Measurements from ENCODE around the gene SF3A1.
A peak's percentile ranks its signal among the peaks of the same experiment; 100 is the strongest.

SF3A1 gene

DNA sequence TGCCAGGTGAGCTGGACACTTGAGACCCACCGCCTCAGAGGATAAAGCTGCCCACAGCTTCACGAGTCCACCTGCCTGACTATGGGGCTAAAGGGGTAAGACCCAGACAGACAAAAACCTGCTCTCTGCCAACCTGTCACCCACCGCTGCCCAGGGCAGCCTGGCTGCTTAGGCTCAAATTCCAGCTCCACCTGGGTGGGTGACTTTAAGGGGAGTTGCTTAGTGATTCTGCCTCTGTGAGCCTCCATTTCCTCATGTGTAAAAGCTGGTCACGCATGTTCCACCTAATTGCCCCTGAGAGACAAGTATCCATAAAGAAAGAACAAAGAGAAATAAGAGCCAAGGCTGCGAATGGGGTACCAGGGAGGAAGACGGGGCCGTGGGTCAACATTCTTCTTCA lies 63.7 kb downstream of the SF3A1 start:
- no peak for TF ChIP-seq YY1 (IDR thresholded peaks at IDR 0.05; ENCODE audit: insufficient read depth, insufficient read length)
- TF ChIP-seq ZNF274 (IDR thresholded peaks at IDR 0.05; ENCODE audit: low read depth, low read length) = no peak
- TF ChIP-seq SUZ12 (IDR thresholded peaks at IDR 0.05; ENCODE audit: extremely low read depth, insufficient read depth, insufficient read length) = no peak
- Histone ChIP-seq H3K9me3 (ENCODE audit: insufficient read depth, low read length) (no peaks in the 10 kb centered on the region), H3K27me3 (ENCODE audit: insufficient read depth, insufficient read length) (no peaks in the 10 kb centered on the region), H3K4me1 (ENCODE audit: insufficient read depth, insufficient read length) (peaks cover 16% of the 10 kb centered on the region), H3K36me3 (ENCODE audit: insufficient read depth, insufficient read length, low read length) (peaks cover 62% of the 10 kb centered on the region), H3K9ac (ENCODE audit: insufficient read length, low read depth) (no peak overlapping the region), H3K4me3 (ENCODE audit: insufficient read length, low read depth) (no peak overlapping the region)
- no peak for DNase-seq (ENCODE audit: low read depth, low spot score)

DNA sequence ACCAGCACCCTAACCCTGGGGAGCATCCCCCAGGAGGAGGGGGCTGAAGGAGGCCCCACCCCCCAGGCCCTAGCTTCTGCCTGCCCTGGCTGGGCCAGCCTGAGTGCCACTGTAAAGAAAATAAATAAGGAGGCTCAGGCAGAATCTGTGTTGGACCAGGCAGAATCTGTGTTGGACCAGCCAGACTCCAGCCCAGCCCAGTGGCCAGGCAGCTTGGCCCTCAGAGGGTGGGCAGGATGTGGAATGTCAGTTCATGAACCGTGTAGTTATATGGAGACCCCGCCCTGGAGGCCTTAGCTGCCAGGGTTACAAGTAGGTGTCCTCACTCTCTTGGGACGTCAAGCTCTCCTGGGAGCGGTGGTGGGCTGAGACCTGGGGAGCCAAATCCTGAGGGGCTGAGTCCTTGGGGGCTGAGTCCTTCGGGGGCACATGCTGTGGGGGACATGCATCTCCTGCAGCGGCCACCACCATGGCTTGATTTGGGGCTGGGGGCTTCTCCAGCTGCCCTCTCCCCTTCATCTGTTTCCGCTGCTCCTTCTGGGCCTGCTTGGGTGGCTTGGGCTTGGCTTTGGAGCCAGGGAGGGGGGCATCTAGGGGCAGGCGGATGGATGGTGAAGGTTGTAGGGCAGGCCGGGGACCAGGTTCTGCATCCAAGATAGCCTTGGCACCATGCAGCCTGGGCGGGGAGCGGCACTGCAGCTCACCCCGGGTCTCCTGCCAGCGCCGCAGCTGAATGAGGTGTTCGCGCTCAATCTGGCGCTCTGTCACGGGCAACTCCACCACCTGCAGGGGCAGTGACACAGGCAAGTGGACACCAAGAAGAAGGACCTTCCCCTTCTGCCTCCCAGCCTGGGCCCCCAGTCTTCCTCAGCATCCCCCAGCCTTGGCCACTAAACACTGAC lies 64.4 kb downstream of the SF3A1 start:
- no peak overlapping the region for H3K4me3 ChIP-seq (ENCODE audit: insufficient read length, low read depth)
- TF ChIP-seq ZNF274 (IDR thresholded peaks at IDR 0.05; ENCODE audit: low read depth, low read length) (no peak), SUZ12 (IDR thresholded peaks at IDR 0.05; ENCODE audit: extremely low read depth, insufficient read depth, insufficient read length) (no peak), YY1 (IDR thresholded peaks at IDR 0.05; ENCODE audit: insufficient read depth, insufficient read length) (no peak)
- no peak overlapping the region for H3K9ac ChIP-seq (ENCODE audit: insufficient read length, low read depth)
- no peak for DNase-seq (ENCODE audit: low read depth, low spot score)
- H3K9me3 ChIP-seq (ENCODE audit: insufficient read depth, low read length) = no peaks in the 10 kb centered on the region
- no peaks in the 10 kb centered on the region for H3K27me3 ChIP-seq (ENCODE audit: insufficient read depth, insufficient read length)
- H3K36me3 ChIP-seq (ENCODE audit: insufficient read depth, insufficient read length, low read length) = peaks cover 56% of the 10 kb centered on the region
- H3K4me1 ChIP-seq (ENCODE audit: insufficient read depth, insufficient read length) = peaks cover 17% of the 10 kb centered on the region

DNA sequence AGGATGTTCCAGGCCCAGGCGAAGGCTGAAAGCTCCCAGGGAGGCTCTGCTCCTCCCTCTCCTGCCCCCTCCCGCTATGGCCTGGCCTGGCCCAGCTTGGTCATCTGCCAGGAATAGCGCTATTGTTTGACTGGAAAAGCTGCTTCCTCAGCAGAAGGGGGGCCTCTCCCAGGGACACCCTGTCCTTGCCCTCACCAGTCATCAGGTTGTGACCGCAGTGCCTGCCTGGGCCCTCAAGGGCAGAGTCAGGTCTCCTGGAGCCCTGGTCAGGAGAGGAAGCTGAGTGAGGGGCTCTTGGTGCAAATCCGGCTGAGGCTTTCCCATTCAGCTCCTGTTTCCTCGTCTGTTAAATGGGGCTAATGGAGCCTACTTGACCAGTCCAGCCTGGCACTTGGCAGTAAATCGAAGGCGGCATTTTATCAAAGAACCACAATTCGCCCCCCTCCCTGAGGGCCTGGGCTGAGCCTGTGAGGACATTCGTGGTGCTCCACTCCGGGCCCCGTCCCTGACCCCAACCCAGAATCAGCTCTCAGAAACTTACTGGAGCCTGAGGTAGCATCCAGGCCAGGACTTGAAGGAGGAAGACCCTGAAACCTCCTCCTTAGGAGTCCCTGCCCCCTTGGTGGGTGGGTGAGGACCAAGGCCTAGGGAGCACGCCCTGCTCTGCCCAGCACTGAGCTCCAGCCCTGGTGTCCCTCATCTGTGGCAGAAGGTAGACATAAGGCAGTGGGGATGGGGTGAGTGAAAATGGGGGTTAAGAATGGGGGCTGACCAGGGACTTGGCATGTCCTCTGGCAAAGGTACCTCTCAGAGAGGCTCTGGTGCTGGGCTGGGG lies 65.4 kb downstream of the SF3A1 start:
- no peak for TF ChIP-seq ZNF274 (IDR thresholded peaks at IDR 0.05; ENCODE audit: low read depth, low read length)
- TF ChIP-seq YY1 (IDR thresholded peaks at IDR 0.05; ENCODE audit: insufficient read depth, insufficient read length) = no peak
- no peak for TF ChIP-seq SUZ12 (IDR thresholded peaks at IDR 0.05; ENCODE audit: extremely low read depth, insufficient read depth, insufficient read length)
- Histone ChIP-seq H3K4me1 (ENCODE audit: insufficient read depth, insufficient read length) (peaks cover 20% of the 10 kb centered on the region), H3K9ac (ENCODE audit: insufficient read length, low read depth) (no peak overlapping the region), H3K9me3 (ENCODE audit: insufficient read depth, low read length) (no peaks in the 10 kb centered on the region), H3K4me3 (ENCODE audit: insufficient read length, low read depth) (no peak overlapping the region), H3K27me3 (ENCODE audit: insufficient read depth, insufficient read length) (no peaks in the 10 kb centered on the region), H3K36me3 (ENCODE audit: insufficient read depth, insufficient read length, low read length) (peaks cover 55% of the 10 kb centered on the region)
- no peak for DNase-seq (ENCODE audit: low read depth, low spot score)

DNA sequence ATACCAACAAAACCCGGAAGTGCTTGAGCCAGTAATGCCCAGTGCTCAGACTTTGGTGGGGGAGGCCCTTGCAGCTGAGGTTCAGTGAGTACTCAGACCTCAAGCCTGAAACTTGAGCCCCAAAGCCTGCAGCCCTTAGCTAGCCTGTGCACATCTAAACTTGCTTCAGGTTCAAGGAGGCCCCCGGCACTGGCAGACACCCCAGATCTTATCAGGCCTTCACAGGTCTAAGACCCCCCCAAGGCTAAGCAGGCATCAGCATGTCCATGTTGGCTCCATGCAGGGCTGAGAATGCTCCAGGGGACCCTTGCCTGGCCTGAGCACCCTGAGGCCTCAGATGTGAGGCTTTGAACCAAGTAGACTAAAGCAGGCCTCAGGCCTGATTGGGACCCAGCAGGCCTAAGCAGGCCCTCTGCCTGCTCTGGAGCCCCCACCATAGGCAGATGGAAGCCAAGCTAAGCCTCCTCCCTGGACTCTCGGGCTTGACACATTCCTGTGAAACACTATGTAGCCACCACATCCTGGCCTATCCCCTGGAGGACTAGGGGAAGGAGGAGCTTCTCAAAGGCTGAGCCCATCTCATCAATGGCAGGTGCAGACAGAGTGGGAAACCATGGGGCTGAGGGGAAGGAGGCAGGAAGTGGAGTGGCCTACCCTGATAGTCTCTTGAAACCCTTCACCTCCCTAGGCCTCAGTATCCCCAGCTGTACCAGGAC lies 66.2 kb downstream of the SF3A1 start:
- Histone ChIP-seq H3K36me3 (ENCODE audit: insufficient read depth, insufficient read length, low read length) (peaks cover 55% of the 10 kb centered on the region), H3K9ac (ENCODE audit: insufficient read length, low read depth) (peak overlapping the region; percentile 72), H3K27me3 (ENCODE audit: insufficient read depth, insufficient read length) (no peaks in the 10 kb centered on the region), H3K4me3 (ENCODE audit: insufficient read length, low read depth) (peak overlapping the region; percentile 29), H3K9me3 (ENCODE audit: insufficient read depth, low read length) (no peaks in the 10 kb centered on the region), H3K4me1 (ENCODE audit: insufficient read depth, insufficient read length) (peaks cover 20% of the 10 kb centered on the region)
- DNase-seq (ENCODE audit: low read depth, low spot score) = no peak
- TF ChIP-seq YY1 (IDR thresholded peaks at IDR 0.05; ENCODE audit: insufficient read depth, insufficient read length) = no peak
- no peak for TF ChIP-seq SUZ12 (IDR thresholded peaks at IDR 0.05; ENCODE audit: extremely low read depth, insufficient read depth, insufficient read length)
- TF ChIP-seq ZNF274 (IDR thresholded peaks at IDR 0.05; ENCODE audit: low read depth, low read length) = no peak

DNA sequence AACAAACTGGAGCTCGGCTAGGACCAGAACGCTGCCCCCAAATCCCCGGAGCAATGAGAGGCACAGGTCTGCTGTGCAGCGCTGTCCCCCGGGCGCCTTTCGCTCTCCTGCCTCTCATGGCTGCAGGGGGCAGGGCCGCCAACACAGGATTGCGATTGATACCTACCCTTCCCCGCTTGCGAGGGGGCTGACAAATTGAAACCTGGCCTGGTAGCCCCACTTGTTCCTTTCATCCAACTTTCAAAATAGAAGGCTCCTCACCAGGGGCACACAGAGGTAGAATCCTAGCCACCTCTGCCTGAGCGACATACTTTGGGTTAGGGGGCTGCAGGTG lies 66.7 kb downstream of the SF3A1 start:
- Histone ChIP-seq H3K9ac (ENCODE audit: insufficient read length, low read depth) (peak overlapping the region; percentile 72), H3K27me3 (ENCODE audit: insufficient read depth, insufficient read length) (no peaks in the 10 kb centered on the region), H3K36me3 (ENCODE audit: insufficient read depth, insufficient read length, low read length) (peaks cover 56% of the 10 kb centered on the region), H3K4me3 (ENCODE audit: insufficient read length, low read depth) (peak overlapping the region; percentile 29), H3K4me1 (ENCODE audit: insufficient read depth, insufficient read length) (peaks cover 20% of the 10 kb centered on the region), H3K9me3 (ENCODE audit: insufficient read depth, low read length) (no peaks in the 10 kb centered on the region)
- DNase-seq (ENCODE audit: low read depth, low spot score) = no peak
- no peak for TF ChIP-seq ZNF274 (IDR thresholded peaks at IDR 0.05; ENCODE audit: low read depth, low read length)
- TF ChIP-seq YY1 (IDR thresholded peaks at IDR 0.05; ENCODE audit: insufficient read depth, insufficient read length) = no peak
- no peak for TF ChIP-seq SUZ12 (IDR thresholded peaks at IDR 0.05; ENCODE audit: extremely low read depth, insufficient read depth, insufficient read length)

DNA sequence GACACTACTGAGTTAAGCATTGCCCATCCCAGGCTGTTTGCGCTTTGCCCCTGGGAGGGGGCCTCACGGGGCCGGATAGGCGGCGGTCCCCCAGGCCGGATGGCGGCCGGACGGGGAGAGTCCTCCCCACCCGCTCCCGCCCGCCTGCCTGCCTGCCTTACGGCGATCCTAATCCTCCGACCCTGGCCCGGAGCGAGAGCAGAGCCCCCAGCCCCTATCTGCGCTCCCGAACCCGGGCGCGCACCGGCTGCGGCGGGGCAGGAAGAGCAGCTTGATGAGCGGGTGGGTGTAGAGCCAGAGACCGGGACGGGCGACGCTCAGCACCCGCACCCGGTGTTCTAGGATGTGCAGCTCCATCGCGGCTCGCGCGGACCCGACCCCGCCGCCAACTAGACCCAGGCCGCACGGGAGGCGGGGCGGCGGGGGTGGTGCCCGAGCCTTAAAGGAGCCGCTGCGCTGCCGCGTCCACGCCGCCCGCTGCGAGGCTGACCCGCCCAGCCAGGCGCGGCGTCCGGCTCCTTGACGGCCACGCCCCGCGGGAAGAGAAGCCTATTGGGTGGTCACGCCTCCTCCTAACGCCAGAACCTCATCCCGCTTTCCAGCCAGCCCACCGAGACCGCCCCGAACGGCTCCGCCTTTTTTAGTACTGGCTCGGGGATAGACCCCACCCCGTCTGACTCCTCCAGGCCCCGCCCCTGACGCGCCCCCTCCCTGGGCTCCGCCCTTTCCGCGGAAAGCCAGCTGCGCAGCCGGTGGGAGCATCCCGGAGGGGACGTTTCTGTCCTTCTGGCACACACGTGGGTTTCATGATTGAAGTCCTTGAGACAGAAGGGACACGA lies 67.3 kb downstream of the SF3A1 start, which contains the start of gene CASTOR1:
TSS of gene CASTOR1 (minus strand) at position 365 of the 839 bp plus-strand sequence. CDS start at position 357, 8 bp downstream.
- Histone ChIP-seq H3K4me1 (ENCODE audit: insufficient read depth, insufficient read length) (peaks cover 20% of the 10 kb centered on the region), H3K9me3 (ENCODE audit: insufficient read depth, low read length) (no peaks in the 10 kb centered on the region), H3K27me3 (ENCODE audit: insufficient read depth, insufficient read length) (no peaks in the 10 kb centered on the region), H3K9ac (ENCODE audit: insufficient read length, low read depth) (peak within 1 kb of the TSS; percentile 79), H3K36me3 (ENCODE audit: insufficient read depth, insufficient read length, low read length) (peaks cover 56% of the 10 kb centered on the region), H3K4me3 (ENCODE audit: insufficient read length, low read depth) (peak within 1 kb of the TSS; percentile 49)
- peak; percentile 87 for DNase-seq (ENCODE audit: low read depth, low spot score)
- TF ChIP-seq YY1 (IDR thresholded peaks at IDR 0.05; ENCODE audit: insufficient read depth, insufficient read length) (no peak), SUZ12 (IDR thresholded peaks at IDR 0.05; ENCODE audit: extremely low read depth, insufficient read depth, insufficient read length) (no peak), ZNF274 (IDR thresholded peaks at IDR 0.05; ENCODE audit: low read depth, low read length) (no peak)

All from NT2/D1 (cell line).